Mesendoderm (in vitro differentiated cells): Measurements from ENCODE around the gene PARP6.

ENCODE experiments used
- DNase-seq: peaks from one replicate; pipeline ENCODE4 v3.0.0; 2013
- H2AK5ac ChIP-seq: 2 replicates; pipeline ENCODE4 v1.6.1; 2013; ENCODE audit warnings: low read length, inconsistent platforms
- H2BK120ac ChIP-seq: 2 replicates; pipeline ENCODE4 v1.6.1; 2013; ENCODE audit warnings: low read depth, mild to moderate bottlenecking, low read length, moderate library complexity, mixed read lengths
- H2BK15ac ChIP-seq: replicated peaks from 2 replicates; pipeline ENCODE4 v1.6.1; 2013; ENCODE audit warnings: low read depth, mild to moderate bottlenecking, moderate library complexity
- H2BK5ac ChIP-seq: 2 replicates; pipeline ENCODE4 v1.6.1; 2013; ENCODE audit warnings: low read length, inconsistent platforms
- H3K18ac ChIP-seq: 2 replicates; pipeline ENCODE4 v1.6.1; 2013; ENCODE audit warnings: mild to moderate bottlenecking, low read length, mixed read lengths
- H3K23ac ChIP-seq: one replicate; pipeline ENCODE4 v1.6.1; 2013; ENCODE audit warnings: low read length
- H3K27ac ChIP-seq: 2 replicates; pipeline ENCODE4 v1.5.1; 2013; ENCODE audit warnings: low read depth, mild to moderate bottlenecking, inconsistent platforms, low read length, moderate library complexity
- H3K27me3 ChIP-seq: 2 replicates; pipeline ENCODE4 v1.6.1; 2013; ENCODE audit warnings: low read length, control low read depth, mild to moderate bottlenecking, inconsistent platforms; ENCODE audit not compliant: insufficient read depth, poor library complexity
- H3K36me3 ChIP-seq: 2 replicates; pipeline ENCODE4 v1.6.1; 2013; ENCODE audit warnings: low read length, inconsistent platforms; ENCODE audit not compliant: control insufficient read depth, insufficient read depth
- H3K4ac ChIP-seq: one replicate; pipeline ENCODE4 v1.6.1; 2013; ENCODE audit warnings: low read depth, mild to moderate bottlenecking, low read length, moderate library complexity
- H3K4me1 ChIP-seq: 2 replicates; pipeline ENCODE4 v1.6.1; 2013; ENCODE audit warnings: low read depth, low read length, inconsistent platforms; ENCODE audit not compliant: control insufficient read depth
- H3K4me2 ChIP-seq: 2 replicates; pipeline ENCODE4 v1.6.1; 2013; ENCODE audit warnings: low read length
- H3K4me3 ChIP-seq: 2 replicates; pipeline ENCODE4 v1.5.1; 2013; ENCODE audit warnings: mild to moderate bottlenecking, low read length
- H3K56ac ChIP-seq: one replicate; pipeline ENCODE4 v1.6.1; 2013; ENCODE audit warnings: low read length
- H3K79me1 ChIP-seq: 2 replicates; pipeline ENCODE4 v1.6.1; 2013; ENCODE audit warnings: low read length, inconsistent platforms
- H3K79me2 ChIP-seq: 2 replicates; pipeline ENCODE4 v1.6.1; 2013; ENCODE audit warnings: mild to moderate bottlenecking, low read length; ENCODE audit not compliant: control insufficient read depth, insufficient read depth
- H3K9ac ChIP-seq: 2 replicates; pipeline ENCODE4 v1.6.1; 2013; ENCODE audit warnings: low read length, inconsistent platforms
- H4K5ac ChIP-seq: one replicate; pipeline ENCODE4 v1.6.1; 2013; ENCODE audit warnings: low read length
- H4K8ac ChIP-seq: one replicate; pipeline ENCODE4 v1.6.1; 2013; ENCODE audit warnings: low read depth, mild to moderate bottlenecking, control low read depth, low read length, moderate library complexity
- WGBS: extraction: QIAGEN DNeasy Blood & Tissue Kit; methylation state at CpG from one replicate; pipeline ENCODE4 v1.1.7; 2013; ENCODE audit warnings: low lambda C conversion rate, missing lambda C conversion rate; ENCODE audit not compliant: insufficient coverage; ENCODE audit errors: extremely low coverage; 5-methylcytosine and 5-hydroxymethylcytosine counted together

Gene PARP6

GRCh38 chr15:72306211-72306785 is 33.9 kb upstream of the PARP6 start:
- H2AK5ac ChIP-seq = no peak overlapping the region
- H2BK15ac ChIP-seq = no peak overlapping the region
- H3K4ac ChIP-seq = no peak overlapping the region
- H3K56ac ChIP-seq = no peak overlapping the region
- H3K36me3 ChIP-seq = no peaks in the 10 kb centered on the region
- no peaks in the 10 kb centered on the region for H3K27me3 ChIP-seq
- H3K79me2 ChIP-seq = no peaks in the 10 kb centered on the region
- H4K8ac ChIP-seq = no peak overlapping the region
- WGBS = no CpG with 5 or more reads among the region's 10 CpGs
- no peak overlapping the region for H2BK5ac ChIP-seq
- H3K23ac ChIP-seq = no peak overlapping the region
- H3K4me1 ChIP-seq = no peaks in the 10 kb centered on the region
- H3K18ac ChIP-seq = no peak overlapping the region
- no peak overlapping the region for H3K27ac ChIP-seq
- H2BK120ac ChIP-seq = no peak overlapping the region
- no peak overlapping the region for H3K4me2 ChIP-seq
- H3K79me1 ChIP-seq = no peaks in the 10 kb centered on the region
- H4K5ac ChIP-seq = no peak overlapping the region
- DNase-seq = peak; percentile 81
- H3K9ac ChIP-seq = no peak overlapping the region
- no peak overlapping the region for H3K4me3 ChIP-seq

GRCh38 chr15:72304596-72304995 is 32.2 kb upstream of the PARP6 start:
- no peak overlapping the region for H3K27ac ChIP-seq

GRCh38 chr15:72302955-72303354 is 30.6 kb upstream of the PARP6 start:
- Histone ChIP-seq H2BK120ac (no peak overlapping the region), H3K4me2 (no peak overlapping the region), H3K18ac (no peak overlapping the region), H3K56ac (no peak overlapping the region), H2BK15ac (no peak overlapping the region), H3K4me3 (no peak overlapping the region), H3K79me1 (no peaks in the 10 kb centered on the region), H4K8ac (no peak overlapping the region), H3K4ac (no peak overlapping the region), H2BK5ac (no peak overlapping the region), H3K36me3 (no peaks in the 10 kb centered on the region), H3K23ac (no peak overlapping the region), H4K5ac (no peak overlapping the region), H3K27me3 (no peaks in the 10 kb centered on the region), H2AK5ac (no peak overlapping the region), H3K4me1 (no peaks in the 10 kb centered on the region), H3K79me2 (no peaks in the 10 kb centered on the region), H3K27ac (no peak overlapping the region), H3K9ac (no peak overlapping the region)
- no CpG with 5 or more reads among the region's 1 CpG for WGBS
- DNase-seq = no peak

More at GRCh38 chr15:72304596-72304995, 32.2 kb upstream of the PARP6 start:
- no peak overlapping the region for H3K56ac ChIP-seq
- no peak overlapping the region for H3K4me3 ChIP-seq
- no peak for DNase-seq
- no peaks in the 10 kb centered on the region for H3K27me3 ChIP-seq
- no peaks in the 10 kb centered on the region for H3K79me1 ChIP-seq
- H3K18ac ChIP-seq = no peak overlapping the region
- no CpG with 5 or more reads among the region's 7 CpGs for WGBS
- H3K4ac ChIP-seq = no peak overlapping the region
- no peaks in the 10 kb centered on the region for H3K79me2 ChIP-seq
- H2AK5ac ChIP-seq = no peak overlapping the region
- H4K8ac ChIP-seq = no peak overlapping the region
- no peak overlapping the region for H3K9ac ChIP-seq
- no peak overlapping the region for H2BK15ac ChIP-seq
- H3K36me3 ChIP-seq = no peaks in the 10 kb centered on the region
- no peak overlapping the region for H4K5ac ChIP-seq
- H3K4me2 ChIP-seq = no peak overlapping the region
- no peak overlapping the region for H3K23ac ChIP-seq
- no peak overlapping the region for H2BK5ac ChIP-seq
- H2BK120ac ChIP-seq = no peak overlapping the region
- no peaks in the 10 kb centered on the region for H3K4me1 ChIP-seq

GRCh38 chr15:72289597-72290325 is 17.4 kb upstream of the PARP6 start:
- Histone ChIP-seq H3K23ac (no peak overlapping the region), H2AK5ac (no peak overlapping the region), H2BK120ac (no peak overlapping the region), H4K5ac (no peak overlapping the region), H2BK5ac (no peak overlapping the region), H3K18ac (no peak overlapping the region), H3K27ac (no peak overlapping the region), H3K4me1 (no peaks in the 10 kb centered on the region), H3K4me3 (no peak overlapping the region), H3K9ac (no peak overlapping the region), H3K36me3 (no peaks in the 10 kb centered on the region), H3K79me2 (no peaks in the 10 kb centered on the region), H2BK15ac (no peak overlapping the region), H4K8ac (no peak overlapping the region), H3K56ac (no peak overlapping the region), H3K27me3 (no peaks in the 10 kb centered on the region), H3K79me1 (no peaks in the 10 kb centered on the region), H3K4ac (no peak overlapping the region), H3K4me2 (no peak overlapping the region)
- WGBS = no CpG with 5 or more reads among the region's 52 CpGs
- DNase-seq = no peak

GRCh38 chr15:72288796-72289596 is 16.6 kb upstream of the PARP6 start:
- Histone ChIP-seq H3K56ac (no peak overlapping the region), H3K18ac (no peak overlapping the region), H3K79me2 (no peaks in the 10 kb centered on the region), H2BK15ac (no peak overlapping the region), H2AK5ac (no peak overlapping the region), H3K79me1 (no peaks in the 10 kb centered on the region), H4K5ac (no peak overlapping the region), H3K36me3 (no peaks in the 10 kb centered on the region), H4K8ac (no peak overlapping the region), H3K4ac (no peak overlapping the region), H3K9ac (no peak overlapping the region), H3K4me2 (no peak overlapping the region), H2BK120ac (no peak overlapping the region), H3K27ac (no peak overlapping the region), H3K4me3 (no peak overlapping the region), H2BK5ac (no peak overlapping the region), H3K23ac (no peak overlapping the region), H3K27me3 (no peaks in the 10 kb centered on the region), H3K4me1 (no peaks in the 10 kb centered on the region)
- no peak for DNase-seq
- no CpG with 5 or more reads among the region's 49 CpGs for WGBS
